Nephron (organoid): ENCODE results near the gene COL15A1.

Experiments
- H3K27ac Mint-ChIP-seq, 3 experiments: 2 replicates each; pipeline ENCODE4 v1.8.0; 2020; ENCODE audit warnings: mixed read lengths in 3 of 3, mild to moderate bottlenecking in 2 of 3, moderate library complexity in 1 of 3
- H3K27me3 Mint-ChIP-seq: 2 replicates; pipeline ENCODE4 v1.8.0; 2021; ENCODE audit warnings: low read depth, mild to moderate bottlenecking, moderate library complexity, mixed read lengths
- H3K36me3 Mint-ChIP-seq: 2 replicates; pipeline ENCODE4 v1.8.0; 2020; ENCODE audit warnings: low read depth, mixed read lengths
- H3K4me1 Mint-ChIP-seq: 2 replicates; pipeline ENCODE4 v1.8.0; 2020; ENCODE audit warnings: mixed read lengths
- H3K4me3 Mint-ChIP-seq, 3 experiments: 2 replicates each; pipeline ENCODE4 v1.8.0; 2020; ENCODE audit warnings: mild to moderate bottlenecking in 3 of 3, mixed read lengths in 3 of 3, moderate library complexity in 2 of 3
- H3K9me3 Mint-ChIP-seq: 2 replicates; pipeline ENCODE4 v1.8.0; 2020; ENCODE audit warnings: mixed read lengths
- TF ChIP-seq, protein P1 (sequence below), 3 experiments: fragments of 200-600 bp; sonication (generic); IDR thresholded peaks; one replicate each; pipeline ENCODE4 v1.5.0; 2021; ENCODE audit warnings: antibody characterized with exemption in 3 of 3; ENCODE audit not compliant: unreplicated experiment in 3 of 3

Gene COL15A1

DNA sequence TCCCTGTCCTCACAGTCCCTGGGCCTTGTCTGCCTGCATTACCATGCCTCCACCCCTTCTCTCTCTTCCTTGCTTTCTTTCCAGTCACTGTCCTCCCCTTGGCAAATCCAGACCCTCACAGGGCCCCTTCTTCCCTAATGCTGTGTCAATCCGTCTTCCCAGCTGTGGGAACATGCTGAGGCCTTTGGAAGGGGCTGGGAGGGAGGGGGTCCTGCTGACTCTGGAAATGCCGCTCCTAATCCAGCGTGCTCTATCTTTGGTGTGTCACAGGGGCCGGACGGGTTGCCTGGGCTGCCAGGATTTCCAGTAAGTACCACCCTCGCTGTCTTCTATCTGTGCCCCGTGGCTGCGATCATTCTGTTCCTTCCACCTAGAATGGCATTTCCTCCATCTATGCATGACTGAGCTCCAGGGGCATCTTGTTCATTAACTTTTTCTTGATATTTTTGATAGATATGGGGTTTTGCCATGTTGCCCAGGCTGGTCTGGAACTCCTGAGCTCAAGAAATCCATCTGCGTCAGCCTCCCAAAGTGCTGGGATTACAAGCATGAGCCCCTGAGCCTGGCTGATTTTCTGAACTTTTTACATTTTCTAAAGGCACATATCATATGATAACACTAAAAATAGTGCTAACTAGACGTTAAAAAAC, 96.7 kb downstream of the COL15A1 start:
- H3K36me3 Mint-ChIP-seq = no peaks in the 10 kb centered on the region
- TF ChIP-seq, protein P1, sequence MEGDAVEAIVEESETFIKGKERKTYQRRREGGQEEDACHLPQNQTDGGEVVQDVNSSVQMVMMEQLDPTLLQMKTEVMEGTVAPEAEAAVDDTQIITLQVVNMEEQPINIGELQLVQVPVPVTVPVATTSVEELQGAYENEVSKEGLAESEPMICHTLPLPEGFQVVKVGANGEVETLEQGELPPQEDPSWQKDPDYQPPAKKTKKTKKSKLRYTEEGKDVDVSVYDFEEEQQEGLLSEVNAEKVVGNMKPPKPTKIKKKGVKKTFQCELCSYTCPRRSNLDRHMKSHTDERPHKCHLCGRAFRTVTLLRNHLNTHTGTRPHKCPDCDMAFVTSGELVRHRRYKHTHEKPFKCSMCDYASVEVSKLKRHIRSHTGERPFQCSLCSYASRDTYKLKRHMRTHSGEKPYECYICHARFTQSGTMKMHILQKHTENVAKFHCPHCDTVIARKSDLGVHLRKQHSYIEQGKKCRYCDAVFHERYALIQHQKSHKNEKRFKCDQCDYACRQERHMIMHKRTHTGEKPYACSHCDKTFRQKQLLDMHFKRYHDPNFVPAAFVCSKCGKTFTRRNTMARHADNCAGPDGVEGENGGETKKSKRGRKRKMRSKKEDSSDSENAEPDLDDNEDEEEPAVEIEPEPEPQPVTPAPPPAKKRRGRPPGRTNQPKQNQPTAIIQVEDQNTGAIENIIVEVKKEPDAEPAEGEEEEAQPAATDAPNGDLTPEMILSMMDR (IDR thresholded peaks at IDR 0.05; ENCODE audit: unreplicated experiment in 3 of 3) = no peak
- H3K27ac Mint-ChIP-seq = no peak overlapping the region
- H3K4me3 Mint-ChIP-seq = no peak overlapping the region
- H3K27me3 Mint-ChIP-seq = peaks cover 8% of the 10 kb centered on the region
- H3K9me3 Mint-ChIP-seq = peaks cover 16% of the 10 kb centered on the region
- H3K4me1 Mint-ChIP-seq = peaks cover 33% of the 10 kb centered on the region

DNA sequence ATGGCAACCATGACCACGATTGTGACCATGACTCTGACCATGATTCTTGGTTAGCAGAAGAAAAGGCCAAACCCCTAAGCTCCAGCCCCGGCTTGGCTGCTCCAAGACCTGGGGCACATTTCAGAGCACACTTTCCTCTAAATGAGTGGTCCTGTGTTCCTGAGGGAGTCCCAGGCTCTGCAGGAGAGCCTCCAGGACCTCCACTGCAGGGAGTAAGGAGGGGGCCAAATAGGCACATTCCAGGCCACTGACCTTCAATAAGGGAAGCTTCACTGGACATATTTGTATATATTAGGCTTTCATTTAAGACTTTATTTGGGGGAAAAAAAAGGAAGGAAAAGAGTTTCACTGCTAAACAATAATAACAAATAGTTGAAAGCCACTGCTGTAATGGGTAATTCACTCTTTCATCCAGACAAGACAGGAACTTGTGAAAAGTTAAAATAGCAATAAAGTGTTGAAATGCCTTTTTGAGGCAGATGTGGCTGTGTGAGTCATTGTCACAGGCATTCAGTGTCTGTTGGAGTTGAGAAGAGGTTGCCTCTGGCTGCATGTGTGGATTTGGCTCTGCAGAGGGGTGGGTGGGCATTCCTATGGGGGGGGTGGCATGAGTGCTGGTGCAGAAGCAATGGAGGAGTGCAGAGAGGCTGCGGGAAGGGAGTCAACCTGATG, 97.3 kb downstream of the COL15A1 start:
- H3K27me3 Mint-ChIP-seq = peaks cover 8% of the 10 kb centered on the region
- H3K9me3 Mint-ChIP-seq = peaks cover 16% of the 10 kb centered on the region
- peaks cover 33% of the 10 kb centered on the region for H3K4me1 Mint-ChIP-seq
- no peak overlapping the region for H3K27ac Mint-ChIP-seq
- H3K4me3 Mint-ChIP-seq = no peak overlapping the region
- TF ChIP-seq, protein P1 (IDR thresholded peaks at IDR 0.05; ENCODE audit: unreplicated experiment in 3 of 3) = no peak
- no peaks in the 10 kb centered on the region for H3K36me3 Mint-ChIP-seq

GRCh38 chr9:99041618-99042017, 97.9 kb downstream of the COL15A1 start:
- Mint-ChIP-seq H3K27ac (no peak overlapping the region), H3K9me3 (peaks cover 16% of the 10 kb centered on the region), H3K27me3 (peaks cover 4% of the 10 kb centered on the region), H3K4me1 (peaks cover 33% of the 10 kb centered on the region), H3K36me3 (no peaks in the 10 kb centered on the region), H3K4me3 (no peak overlapping the region)
- TF ChIP-seq, protein P1 (IDR thresholded peaks at IDR 0.05; ENCODE audit: unreplicated experiment in 3 of 3) = no peak

- Mint-ChIP-seq H3K27me3 (peaks cover 4% of the 10 kb centered on the region), H3K36me3 (no peaks in the 10 kb centered on the region), H3K4me3 (no peak overlapping the region), H3K4me1 (peaks cover 31% of the 10 kb centered on the region), H3K9me3 (peaks cover 16% of the 10 kb centered on the region), H3K27ac (no peak overlapping the region)
- TF ChIP-seq, protein P1 (IDR thresholded peaks at IDR 0.05; ENCODE audit: unreplicated experiment in 3 of 3) = no peak
These were observed 98.9 kb downstream of the COL15A1 start for GRCh38 chr9:99042620-99043019.

DNA sequence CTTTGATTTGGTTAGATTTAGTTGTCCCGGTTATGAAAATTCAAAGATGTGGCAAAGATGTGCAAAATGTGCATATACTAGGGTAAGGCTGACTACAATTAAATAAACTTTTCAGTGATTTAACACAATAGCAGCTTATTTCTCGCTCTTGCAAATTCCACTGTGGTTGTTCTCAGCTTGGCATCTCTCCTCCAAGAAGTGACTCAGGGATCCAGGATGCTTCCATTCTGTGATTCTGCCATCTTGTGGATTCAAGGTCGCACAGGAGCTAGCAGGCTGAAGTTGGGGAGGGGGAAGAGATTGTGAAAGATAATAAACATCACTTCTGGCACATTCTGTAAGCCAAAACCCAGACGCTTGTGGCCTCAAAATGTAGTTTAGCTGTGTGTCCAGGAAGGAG, 101.1 kb downstream of the COL15A1 start:
- Mint-ChIP-seq H3K27me3 (peaks cover 4% of the 10 kb centered on the region), H3K4me3 (no peak overlapping the region), H3K9me3 (peaks cover 16% of the 10 kb centered on the region), H3K4me1 (peaks cover 14% of the 10 kb centered on the region), H3K27ac (no peak overlapping the region), H3K36me3 (no peaks in the 10 kb centered on the region)
- TF ChIP-seq, protein P1 (IDR thresholded peaks at IDR 0.05; ENCODE audit: unreplicated experiment in 3 of 3) = no peak

DNA sequence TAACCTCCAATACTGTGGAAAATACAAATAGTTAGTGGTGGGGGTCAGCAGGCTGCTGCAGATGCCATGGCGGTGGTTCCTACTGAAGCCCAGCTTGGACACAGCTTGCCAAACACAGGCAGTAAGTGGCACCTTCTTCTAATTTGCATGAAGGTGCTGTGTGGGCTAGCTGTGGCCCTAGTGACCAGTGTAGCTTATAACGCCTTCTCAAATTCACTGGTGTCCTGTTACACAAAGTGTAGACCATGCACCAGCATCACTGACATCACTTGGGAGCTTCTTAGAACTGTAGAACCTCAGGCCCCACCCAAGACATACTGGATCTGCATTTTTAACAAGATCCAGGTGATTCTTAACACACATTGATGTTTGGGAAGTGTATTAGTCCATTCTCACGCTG, 102.4 kb downstream of the COL15A1 start:
- Mint-ChIP-seq H3K27ac (no peak overlapping the region), H3K4me3 (no peak overlapping the region), H3K4me1 (peaks cover 2% of the 10 kb centered on the region), H3K9me3 (peaks cover 16% of the 10 kb centered on the region), H3K27me3 (peaks cover 4% of the 10 kb centered on the region), H3K36me3 (no peaks in the 10 kb centered on the region)
- TF ChIP-seq, protein P1 (IDR thresholded peaks at IDR 0.05; ENCODE audit: unreplicated experiment in 3 of 3) = no peak
